Measurements from ENCODE around the gene OBSL1.

Gene OBSL1

DNA sequence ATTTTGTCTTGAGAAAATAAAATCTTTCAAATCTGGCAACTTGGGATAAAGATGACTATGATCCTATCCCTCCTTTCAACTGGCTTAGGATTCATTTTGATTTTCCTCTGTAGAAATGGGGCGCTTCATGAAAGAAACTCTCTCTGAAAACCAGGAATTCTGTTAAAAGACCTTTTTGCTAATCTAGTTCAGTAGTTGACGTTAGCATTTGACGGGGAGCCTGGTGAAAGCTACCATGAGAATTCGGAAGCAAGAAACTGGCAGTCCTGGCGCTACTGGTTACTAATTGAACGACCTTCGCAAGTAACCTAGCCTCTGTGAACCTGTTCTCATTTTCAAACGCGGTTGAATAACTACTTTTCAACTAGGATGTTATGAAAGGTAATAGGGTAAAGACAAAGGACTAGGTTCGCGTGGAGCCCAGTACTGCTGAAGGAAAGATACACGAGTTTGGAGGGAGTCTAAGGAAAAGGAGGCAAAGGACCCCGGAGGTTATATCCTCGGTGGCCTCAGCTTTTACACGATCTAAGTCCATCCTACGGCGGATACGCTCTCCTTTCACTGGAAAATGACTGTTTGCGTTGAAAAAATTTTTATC lies 25.7 kb upstream of the OBSL1 start:
- DNase-seq: no peak

DNA sequence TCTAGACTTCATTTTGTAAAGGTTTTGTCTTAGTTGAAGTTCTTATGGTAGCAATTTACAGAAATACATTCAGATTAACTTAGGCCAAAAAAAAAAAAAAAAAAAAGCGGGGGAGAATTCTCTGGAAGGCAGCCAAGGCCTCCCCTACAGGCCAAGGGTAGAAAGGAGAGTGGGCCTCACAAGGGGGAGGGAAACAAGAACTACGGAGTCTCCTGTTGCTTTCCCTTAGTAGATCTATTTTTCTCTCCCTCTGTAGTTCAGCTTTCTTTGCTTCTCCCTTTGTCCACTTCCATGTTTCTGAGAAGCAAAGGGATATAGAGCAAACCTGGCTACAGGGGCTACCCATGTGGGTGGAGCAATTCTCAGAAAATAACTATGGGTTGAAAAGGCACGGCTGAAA lies 23.9 kb upstream of the OBSL1 start:
- DNase-seq: peak; percentile 67

- no peak for DNase-seq
Observed at GRCh38 chr2:219593154-219593553, 21.8 kb upstream of the OBSL1 start.

- DNase-seq: no peak
Observed at GRCh38 chr2:219592736-219593135, 21.4 kb upstream of the OBSL1 start.

- no peak for DNase-seq
Observed at GRCh38 chr2:219591091-219591490, 19.8 kb upstream of the OBSL1 start.

DNA sequence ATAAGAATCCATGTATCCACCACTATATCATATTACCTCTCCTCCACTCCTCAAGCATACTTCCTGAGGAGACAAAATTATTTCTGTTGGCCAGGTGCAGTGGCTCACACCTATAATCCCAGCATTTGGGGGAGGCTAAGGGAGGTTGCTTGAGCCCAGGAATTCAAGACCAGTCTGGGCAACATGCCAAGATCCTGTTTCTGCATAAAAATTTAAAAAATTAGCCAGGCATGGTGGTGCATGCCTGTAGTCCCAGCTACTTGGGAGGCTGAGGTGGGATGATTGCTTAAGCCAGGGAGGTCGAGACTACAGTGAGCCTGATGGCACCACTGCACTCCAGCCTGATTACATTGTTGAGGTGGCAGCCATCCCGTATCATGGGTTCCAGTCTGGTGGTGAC lies 10.0 kb upstream of the OBSL1 start:
- DNase-seq: no peak

- DNase-seq: no peak
Observed at GRCh38 chr2:219578811-219579613, 7.7 kb upstream of the OBSL1 start.

DNA sequence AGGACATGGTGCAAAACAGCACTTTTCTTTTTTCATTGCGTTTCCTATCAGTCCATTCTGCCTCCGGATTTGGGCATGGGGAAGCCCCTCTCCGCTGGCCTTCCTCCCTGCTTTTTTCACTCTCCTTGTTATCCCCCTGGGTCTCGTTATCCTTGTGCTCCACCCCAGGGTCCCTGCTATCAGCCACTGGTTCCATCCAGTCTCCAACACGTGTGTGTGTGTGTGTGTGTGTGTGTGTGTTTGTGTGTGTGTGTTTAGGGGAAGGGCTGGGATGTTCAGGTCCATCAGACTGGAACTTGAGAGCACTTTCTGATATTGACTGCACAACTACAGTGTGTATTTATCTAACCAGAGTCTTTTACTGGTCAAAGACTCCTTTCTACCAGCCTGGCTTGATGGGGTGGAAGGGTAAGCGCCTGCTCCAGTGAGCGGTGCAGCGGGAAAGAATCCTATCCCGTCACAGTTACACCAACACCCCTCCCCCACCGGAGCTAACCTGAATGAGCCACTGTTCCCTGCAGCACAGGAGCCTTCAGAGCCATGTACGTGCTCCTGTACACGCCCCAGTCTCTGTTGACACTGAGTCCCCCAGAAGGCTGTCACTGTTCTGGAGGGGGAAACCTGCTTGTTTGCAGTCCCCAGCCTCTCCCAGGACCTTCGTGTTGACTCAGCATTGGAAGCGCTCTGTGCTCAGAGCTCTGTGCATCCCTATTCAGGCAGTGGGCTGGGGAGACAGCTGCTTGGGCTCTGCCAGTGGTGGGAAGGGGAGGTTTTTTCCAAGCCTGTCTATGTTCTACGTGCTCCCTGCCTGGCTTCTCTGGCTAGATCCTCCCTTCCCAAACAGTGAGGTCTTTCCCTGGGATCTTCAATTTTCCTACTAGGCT lies 5.4 kb upstream of the OBSL1 start:
- DNase-seq: no peak

GRCh38 chr2:219575566-219576504 lies 4.5 kb upstream of the OBSL1 start:
- DNase-seq: no peak

GRCh38 chr2:219574484-219575311 lies 3.4 kb upstream of the OBSL1 start:
- DNase-seq: no peak

DNA sequence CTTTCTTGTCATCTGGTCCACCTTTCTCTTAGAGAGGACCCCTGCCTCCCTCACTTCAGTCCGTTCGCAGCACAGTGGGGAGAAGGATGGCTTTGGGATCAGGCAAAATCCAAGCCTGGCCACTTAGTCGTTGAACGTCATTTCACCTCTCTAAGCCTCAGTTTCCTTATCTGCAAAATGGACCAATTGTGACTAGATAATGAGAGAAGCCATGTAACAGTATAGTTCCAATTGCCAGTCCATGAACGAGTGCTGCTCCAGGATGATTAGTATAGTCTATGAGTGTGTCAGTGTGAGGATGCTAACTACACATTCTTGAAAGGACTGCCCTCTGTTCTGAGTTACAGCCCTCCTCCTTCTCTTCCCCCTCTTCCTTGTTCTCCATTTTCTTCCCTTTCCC lies 1.8 kb upstream of the OBSL1 start:
- no peak for DNase-seq

- DNase-seq: no peak
Observed at GRCh38 chr2:219572237-219573001, 1.1 kb upstream of the OBSL1 start, which contains the start of gene INHA. TSS of gene INHA (plus strand) at chr2:219572310. CDS start at chr2:219572375, 65 bp downstream.

DNA sequence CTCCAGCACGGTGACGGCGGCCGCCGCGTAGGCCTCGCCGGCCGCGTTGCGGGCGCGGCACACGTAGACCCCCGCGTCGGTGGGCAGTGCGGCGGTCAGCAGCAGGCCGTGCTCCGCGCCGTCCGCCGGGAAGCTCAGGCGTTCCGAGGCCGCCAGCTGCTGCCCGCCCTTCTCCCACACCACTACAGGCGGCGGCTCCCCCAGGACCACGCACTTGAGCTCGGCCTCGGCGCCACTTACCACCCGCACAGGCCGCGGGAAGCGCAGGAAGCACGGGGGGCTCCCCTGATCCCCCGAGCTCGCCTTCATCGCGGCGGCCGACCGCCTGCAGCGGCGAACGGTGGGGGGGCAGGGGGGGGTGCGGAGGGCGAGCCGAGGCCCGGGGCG lies 422 bp downstream of the OBSL1 start:
- DNase-seq: no peak

DNA sequence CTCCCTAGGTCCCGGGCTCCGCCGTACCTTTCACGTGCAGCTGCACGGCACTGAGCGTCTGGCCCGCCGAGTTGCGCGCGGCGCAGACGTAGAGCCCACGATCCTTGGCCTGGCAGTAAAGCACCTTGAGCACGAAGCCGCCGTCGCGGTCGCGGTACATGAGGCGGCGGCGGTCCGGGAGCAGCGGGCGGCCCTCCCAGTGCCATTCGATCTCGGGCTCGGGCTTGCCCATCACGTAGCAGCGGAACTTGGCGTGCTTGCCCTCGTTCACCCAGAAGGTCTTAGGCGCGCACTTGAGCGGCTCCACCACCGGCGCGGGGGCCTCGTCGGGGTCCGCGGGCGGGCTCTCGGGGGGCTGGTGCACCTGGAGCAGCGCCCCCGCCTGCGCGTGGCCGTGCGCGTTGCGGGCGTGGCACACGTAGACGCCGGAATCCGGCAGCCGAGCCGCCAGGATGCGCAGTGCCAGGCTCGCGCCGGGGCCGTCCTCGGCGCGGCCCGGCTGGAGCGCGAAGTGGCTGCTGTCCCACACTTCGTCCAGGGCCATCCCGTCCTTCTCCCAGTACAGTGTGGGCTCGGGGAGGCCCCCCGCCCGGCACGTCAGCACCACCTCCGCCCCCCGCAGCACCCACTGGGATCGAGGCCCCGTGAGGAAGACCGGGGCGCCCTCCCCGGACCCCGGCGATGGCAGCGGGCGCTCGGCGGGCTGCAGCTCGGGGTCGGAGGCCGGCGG lies 980 bp downstream of the OBSL1 start:
- no peak for DNase-seq

- DNase-seq: no peak
Observed at GRCh38 chr2:219569635-219570034, 1.7 kb downstream of the OBSL1 start.

DNA sequence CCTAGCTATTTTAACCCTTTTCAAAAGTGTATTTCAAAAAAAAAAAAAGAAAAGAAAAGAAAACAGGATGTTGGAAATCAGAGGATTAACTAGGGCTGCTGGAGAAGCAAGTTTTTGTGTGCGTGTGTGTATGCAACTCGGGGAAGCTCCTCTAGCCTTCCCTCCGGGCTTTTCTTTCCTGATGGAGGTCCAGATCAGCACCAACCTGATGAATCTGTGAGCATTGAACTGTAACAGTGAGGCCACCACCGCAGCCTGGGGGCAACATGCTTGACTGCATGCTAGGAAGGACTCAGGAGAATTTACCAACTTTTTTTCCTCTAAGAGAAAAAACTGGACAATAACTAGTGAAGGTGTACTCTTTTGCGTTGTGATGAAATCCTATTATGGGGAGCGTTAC lies 2.3 kb downstream of the OBSL1 start:
- DNase-seq: no peak

DNA sequence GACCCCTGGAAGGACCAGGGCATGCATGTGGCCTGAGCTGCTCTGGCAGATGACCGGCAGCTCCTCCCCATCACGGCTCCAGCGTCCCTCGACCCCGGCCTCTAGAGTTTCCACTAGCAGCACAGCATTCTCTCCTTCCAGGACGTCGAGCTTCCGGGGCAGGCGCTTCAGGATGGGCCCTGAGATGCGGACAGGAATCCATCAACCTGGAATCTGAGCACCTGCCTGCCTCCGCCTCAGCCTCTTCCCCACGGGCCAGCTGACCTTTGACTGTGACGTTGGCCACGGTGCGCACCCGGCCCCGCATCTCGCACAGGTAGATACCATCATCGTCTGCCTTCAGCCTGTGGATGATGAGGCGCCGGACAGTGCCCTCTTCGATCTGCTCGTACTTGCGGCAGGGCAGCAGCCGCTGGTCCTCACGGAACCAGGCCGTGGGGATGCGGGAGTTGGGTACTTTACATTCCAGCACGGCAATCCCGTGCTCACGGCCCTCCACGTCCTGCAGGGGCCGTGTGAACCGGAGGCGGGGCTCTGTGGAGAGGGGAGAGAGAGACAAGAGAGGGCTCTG lies 3.5 kb downstream of the OBSL1 start:
- DNase-seq: no peak

- DNase-seq: no peak
Observed at GRCh38 chr2:219567131-219567530, 4.2 kb downstream of the OBSL1 start.

- no peak for DNase-seq
Observed at GRCh38 chr2:219566640-219567039, 4.7 kb downstream of the OBSL1 start.
